HG03097 (cell line): ENCODE measurements around the gene NOTUM.
A peak's percentile ranks its signal among the peaks of the same experiment; 100 is the strongest.

ENCODE experiments used
- ATAC-seq: cut with Tn5 transposase; IDR thresholded peaks from one replicate; pipeline ENCODE4 v1.9.1; 2021; ENCODE audit not compliant: unreplicated experiment, low FRiP score

The NOTUM gene

DNA sequence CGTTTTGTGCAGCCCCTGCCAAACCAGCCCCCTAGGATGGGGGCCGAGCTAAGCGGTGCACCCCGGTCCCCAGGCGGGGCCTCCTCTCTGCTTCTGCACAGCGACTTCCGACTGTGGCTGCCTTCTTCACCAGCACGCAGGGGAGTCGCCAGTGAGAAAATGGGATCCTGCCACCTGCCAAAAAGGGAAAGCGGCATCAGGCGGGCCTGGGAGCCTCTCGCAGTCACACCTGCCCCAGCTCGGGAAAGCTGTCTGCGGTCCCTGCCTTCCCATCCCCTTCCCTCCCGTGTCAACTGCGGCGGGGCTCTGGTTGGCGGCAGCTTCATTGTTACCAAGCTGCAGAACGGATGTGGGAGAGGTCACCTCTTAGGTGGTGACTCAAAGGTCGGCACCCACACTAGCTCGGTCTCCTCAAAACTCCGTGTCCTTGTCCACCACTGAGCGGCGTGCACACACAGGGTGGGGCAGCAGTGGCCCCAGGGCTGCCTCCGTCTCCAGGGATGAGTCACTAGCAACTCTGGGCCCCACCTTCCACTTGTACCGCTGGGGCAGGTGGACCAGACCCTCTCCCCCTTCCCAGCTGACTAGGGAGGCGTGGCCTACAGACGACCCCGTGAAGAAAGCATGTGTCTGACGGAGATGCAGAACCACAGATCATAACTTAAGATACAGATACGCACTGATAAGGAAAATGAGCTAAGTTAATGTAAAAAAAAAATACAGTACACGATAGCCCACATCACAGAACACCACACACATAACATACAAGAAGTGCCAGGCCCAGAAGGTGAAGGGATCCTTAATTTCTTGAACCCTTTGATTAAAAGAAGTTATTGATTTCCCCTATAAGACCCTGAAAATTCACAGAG, 48.3 kb downstream of the NOTUM start:
- no peak for ATAC-seq

DNA sequence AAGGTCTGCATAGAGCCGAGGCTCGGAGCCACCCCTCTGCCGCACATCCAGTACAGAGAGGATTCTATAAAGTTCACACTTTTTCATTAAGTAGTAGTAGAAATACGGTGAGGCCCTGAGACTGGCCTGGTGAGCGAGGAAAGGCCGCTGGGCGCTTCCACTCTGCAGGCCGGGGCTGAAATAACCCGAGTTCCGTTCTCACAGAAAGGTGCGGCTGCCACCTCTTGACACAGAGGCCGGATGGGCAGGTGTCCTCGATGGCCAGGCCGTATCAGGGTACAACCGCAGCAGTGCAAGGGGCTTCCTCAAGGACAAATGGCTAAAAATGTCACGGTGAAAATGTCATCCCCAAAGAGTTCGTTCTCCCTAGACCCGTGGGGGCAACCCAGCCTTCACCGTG, 49.0 kb downstream of the NOTUM start:
- ATAC-seq = no peak

DNA sequence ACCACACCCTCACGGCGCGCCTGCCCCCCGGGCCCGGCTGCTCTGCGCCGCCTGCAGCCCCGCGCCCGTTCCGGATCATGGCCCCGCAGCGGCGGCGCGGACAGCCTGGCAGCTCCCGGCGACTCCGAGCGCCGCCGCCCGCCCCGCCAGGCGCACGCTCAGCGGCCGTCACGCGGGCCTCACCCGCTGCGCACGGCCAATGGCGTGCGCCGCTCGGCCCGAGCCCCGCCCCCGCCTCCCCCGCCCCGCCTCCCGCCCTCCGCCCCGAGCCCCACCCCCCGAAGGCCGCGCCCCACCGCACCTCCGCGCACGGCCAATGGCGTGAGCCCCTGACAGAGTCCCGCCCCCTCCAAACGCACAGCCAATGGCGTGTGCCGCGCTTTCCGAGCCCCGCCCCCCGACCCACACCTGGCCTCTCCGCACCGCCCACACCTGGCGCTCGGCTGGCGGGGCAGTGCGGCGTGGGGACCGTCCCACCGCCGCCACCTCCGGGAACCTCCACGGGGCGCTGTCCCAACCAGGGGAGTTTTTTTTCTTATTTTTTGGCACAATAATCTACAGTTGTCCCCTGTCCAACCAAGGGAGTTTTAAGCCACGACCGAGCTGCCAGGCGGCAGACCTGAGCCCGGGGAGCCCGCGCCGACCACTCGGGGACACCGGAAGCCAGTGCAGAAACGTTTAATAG, 49.6 kb downstream of the NOTUM start, which contains the start of gene PCYT2:
TSS of gene PCYT2 (minus strand) at position 123 of the 685 bp plus-strand sequence. CDS start at position 79, 44 bp downstream.
- ATAC-seq = peak; percentile 51

- peak; percentile 26 for ATAC-seq
Measured at GRCh38 chr17:81910840-81911276, 50.1 kb downstream of the NOTUM start.

DNA sequence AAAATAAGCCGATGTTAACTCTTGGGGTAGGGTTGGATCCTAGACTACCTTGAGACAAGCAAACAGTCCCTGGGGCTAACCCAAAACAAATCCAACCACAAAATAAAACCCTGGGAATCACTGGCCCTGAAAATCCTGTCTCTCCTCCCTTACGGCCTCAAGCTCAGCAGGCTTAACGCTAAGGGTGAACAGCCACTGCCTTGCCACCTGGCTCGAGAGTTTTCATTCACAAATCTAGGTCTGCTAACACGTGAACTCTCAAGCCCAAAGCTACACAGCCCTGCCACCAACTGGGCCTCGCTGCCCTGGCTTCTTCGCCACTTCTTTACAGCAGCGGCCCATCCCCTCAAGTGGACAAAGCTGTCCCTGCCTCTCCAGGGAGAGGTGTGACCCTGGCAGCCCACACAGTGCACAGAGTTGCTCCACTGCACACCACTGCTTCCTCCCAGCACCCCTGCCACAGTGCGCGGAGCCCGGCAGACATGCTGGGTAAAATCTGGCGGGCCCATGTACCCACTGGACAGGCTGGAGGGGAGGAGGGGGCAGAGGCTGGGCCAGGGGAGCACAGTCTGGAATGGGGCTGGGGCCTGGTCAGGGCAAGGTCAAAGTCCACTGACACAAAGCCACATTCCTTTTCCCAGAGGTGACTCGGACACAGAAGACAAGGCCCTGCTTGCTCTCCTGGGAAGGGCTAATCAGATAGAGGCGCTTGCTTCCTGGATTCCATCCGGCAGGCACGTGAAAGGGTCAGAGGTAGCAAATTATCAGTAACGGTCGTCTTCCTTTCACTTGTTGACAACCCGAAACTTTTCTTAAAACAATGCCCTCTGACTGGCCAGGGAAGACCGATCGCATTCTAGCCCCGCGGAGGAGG, 50.8 kb downstream of the NOTUM start:
- ATAC-seq = no peak

DNA sequence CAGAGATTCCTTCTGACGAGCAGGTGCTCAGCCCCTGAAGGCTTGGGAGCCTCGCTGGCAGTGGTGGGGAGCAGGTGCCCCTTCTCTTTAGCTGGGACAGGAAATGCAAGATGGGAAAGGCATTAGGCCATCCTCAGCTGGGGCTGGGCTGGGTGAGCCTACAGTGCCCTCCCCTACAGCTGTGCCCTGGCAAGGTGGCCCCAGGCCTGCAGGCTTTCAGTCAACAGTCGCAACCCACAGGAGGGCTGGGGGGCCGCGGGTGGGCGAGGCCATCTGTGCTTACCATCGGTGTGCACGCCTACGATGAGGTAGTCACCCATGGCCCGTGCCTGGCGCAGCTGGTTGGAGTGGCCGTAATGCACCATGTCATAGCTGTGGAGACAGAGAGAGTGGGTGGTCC, 51.8 kb downstream of the NOTUM start:
- ATAC-seq = no peak

DNA sequence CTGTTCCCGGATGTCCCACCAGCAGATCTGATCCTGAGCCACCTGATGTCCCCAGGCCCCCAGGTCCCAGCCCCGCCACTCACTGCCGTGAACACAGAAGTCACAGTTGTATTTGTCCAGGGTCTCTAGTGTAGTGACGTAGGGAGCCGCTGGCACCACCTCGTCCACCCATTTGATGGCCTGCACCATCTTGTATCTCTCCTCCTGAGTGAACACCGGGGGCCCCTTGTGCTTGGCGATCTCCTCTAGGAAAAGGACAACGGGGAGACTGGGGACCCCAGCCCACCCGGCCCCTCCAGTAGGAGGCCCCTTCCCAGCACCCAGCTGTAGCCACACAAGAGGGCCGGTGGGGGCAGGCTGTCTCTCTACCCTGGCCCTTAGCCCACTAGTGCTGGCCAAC, 52.2 kb downstream of the NOTUM start:
- no peak for ATAC-seq

GRCh38 chr17:81907219-81908145, 53.5 kb downstream of the NOTUM start:
- ATAC-seq = no peak

GRCh38 chr17:81906476-81907218, 54.3 kb downstream of the NOTUM start:
- ATAC-seq = no peak

- ATAC-seq = no peak
Measured at GRCh38 chr17:81905993-81906392, 55.0 kb downstream of the NOTUM start.

GRCh38 chr17:81905424-81905875, 55.5 kb downstream of the NOTUM start:
- no peak for ATAC-seq

DNA sequence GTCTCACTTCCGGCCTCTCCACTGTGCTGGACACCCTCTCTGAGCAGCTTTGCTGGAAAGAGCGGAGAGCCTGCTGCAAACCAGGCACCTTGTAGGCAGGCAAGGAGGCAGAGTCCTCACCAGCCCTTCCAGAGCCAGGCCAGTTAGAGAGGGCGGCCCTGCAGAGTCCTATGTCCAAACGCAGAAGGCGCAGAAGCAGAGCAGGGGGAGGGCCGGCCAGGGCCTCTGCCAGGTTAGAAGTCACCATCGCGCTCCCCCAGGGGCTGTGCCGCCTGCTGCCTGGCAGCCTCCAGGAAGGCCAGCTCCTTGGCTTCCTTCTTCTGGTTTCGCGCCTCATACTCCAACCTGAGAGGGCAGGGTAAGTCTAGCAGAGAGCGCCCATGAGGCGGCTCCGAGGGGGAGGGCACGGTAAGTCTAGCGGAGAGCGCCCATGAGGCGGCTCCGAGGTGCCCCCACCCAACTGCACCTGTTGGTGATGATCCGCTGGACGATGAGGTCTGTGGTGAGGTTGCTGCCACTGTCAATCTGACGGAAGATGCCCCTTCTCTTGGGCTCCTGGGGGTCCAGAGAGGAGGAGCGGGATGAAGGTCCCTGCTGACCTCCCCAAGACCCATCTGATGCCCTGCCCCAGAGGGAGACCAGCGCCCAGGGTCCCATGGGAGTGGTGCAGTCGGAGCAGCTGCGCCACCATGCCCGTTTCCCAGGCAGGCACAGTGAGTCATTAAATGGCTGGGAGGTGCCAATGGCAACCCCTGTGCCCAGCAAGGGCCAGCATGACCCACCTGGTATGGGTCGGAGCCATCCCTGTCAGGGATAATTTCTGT, 56.2 kb downstream of the NOTUM start:
- no peak for ATAC-seq

DNA sequence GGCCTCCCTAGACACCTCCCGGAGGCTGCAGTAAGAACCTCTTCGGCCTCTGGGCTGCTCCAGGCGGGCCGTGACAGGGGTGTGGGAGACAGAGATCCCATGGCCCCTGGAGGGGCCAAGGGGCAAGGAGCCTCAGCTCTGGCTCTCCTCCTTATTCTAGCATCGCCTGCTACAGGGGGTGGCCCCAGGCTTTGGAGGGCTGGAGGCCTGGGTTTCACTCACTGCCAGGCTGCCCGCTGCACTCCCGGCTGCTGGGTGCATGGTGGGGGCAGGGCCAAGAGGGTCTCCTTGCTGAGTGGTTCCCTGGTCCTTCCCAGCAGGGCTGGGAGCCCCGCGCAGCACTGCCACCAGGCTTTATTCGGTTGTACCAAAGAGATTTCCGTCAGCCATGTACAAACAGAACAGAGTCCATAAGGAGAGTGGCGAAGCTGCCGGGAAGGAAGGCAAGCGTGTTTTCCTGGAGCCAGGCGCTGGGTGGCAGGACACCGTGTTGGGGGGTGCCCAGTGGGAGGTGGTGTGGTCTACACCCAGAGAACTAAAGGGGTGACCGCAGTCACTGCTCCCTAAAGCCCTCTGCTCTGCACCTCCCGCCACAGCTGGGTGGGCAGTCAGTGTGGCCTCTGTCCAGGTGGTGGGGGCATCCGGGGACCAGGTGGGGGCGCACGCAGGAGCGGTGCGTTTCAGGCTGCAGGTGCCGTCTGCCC, 56.9 kb downstream of the NOTUM start:
- no peak for ATAC-seq

- no peak for ATAC-seq
Measured at GRCh38 chr17:81903415-81903831, 57.6 kb downstream of the NOTUM start.

DNA sequence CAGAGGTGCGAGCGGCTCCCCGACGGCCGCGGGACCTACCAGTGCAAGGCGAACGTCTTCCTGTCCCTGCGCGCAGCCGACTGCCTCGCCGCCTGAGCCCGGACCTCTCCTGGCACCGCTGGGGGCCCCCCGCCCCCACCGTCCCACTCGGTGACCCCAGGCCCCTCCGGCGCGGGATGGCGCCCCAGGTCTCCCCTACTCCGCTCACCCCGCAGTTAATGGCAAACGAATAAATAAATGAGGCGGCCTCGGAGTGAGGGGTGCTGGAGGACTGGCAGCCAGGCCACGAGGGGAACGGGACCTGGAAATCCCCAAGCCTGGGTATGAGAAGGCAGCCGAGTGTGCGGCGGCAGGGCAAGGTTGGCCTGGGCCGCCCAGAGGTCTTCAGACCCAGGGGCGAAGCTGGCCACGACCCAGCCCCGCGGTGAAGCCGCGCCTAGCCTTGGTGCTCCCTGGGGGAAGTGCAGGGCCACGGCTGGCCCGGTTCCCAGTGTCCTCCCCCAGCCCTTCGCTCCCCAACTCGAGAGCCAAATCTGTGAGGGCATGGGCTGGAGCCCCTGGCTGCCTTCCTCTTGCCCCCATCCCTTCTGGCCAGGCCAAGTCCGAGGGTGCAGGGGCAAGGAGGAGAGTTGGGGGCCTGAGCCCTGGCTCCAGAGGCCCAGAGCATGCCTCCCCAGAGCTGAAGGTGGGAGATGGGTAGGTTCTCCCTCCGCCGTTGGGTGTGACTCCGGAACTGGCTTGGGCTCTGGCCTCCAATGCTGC, 58.2 kb downstream of the NOTUM start:
- ATAC-seq = no peak
